ENCODE results near the gene FOXO3.

FOXO3 gene

DNA sequence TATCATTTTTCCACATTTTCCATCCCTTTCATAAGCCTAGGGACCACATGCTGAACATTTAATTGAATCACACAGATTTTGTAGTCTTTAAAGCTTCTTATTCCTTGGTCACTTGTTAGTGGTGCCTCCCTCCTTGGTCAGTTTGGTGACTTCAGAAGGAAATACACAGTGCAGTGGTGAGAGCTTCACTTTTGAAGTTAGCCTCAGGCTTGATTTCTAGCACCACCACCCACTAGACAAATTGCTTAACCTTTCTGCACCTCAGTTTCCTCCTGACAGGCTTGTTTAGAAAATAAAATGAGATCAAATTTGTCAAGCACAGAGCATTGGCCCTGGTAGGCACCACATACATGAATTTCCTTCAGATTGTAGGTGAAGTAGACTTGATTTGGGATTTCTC, 91.7 kb downstream of the FOXO3 start:
- H3K14ac ChIP-seq (ENCODE audit: low read length in 2 of 2), result no peak overlapping the region
- no peaks in the 10 kb centered on the region for H3K36me3 ChIP-seq (ENCODE audit: control insufficient read depth in 1 of 2, insufficient read depth in 2 of 2, low read depth in 1 of 2, low read length in 2 of 2)
- H3K4me1 ChIP-seq (ENCODE audit: control insufficient read depth, insufficient read depth, low read depth, low read length), result peaks cover 18% of the 10 kb centered on the region
- no peaks in the 10 kb centered on the region for H3K27me3 ChIP-seq (ENCODE audit: control insufficient read depth in 1 of 2, insufficient read depth in 1 of 2, low read length in 2 of 2)
- H3K27ac ChIP-seq (ENCODE audit: low read length, poor library complexity, severe bottlenecking), result peak overlapping the region; percentile 88
- no peak overlapping the region for H2BK12ac ChIP-seq (ENCODE audit: low read length in 2 of 2)
- no peak overlapping the region for H3K4ac ChIP-seq (ENCODE audit: low read depth in 1 of 2, low read length in 2 of 2)
- H2BK15ac ChIP-seq (ENCODE audit: low read depth, poor library complexity, severe bottlenecking), result no peak overlapping the region
- H2BK5ac ChIP-seq (ENCODE audit: low read depth, low read length, poor library complexity, severe bottlenecking), result no peak overlapping the region
- H2AFZ ChIP-seq (ENCODE audit: low read depth, low read length), result no peak overlapping the region
- H2BK120ac ChIP-seq (ENCODE audit: low read depth, low read length), result no peak overlapping the region
- no peak overlapping the region for H4K91ac ChIP-seq (ENCODE audit: low read length)
- no peak overlapping the region for H3K4me2 ChIP-seq (ENCODE audit: low read length, poor library complexity, severe bottlenecking)
- no peak overlapping the region for H4K8ac ChIP-seq (ENCODE audit: low read length)
- no peak for DNase-seq
- H3K18ac ChIP-seq (ENCODE audit: low read depth in 1 of 2, low read length in 2 of 2), result no peak overlapping the region
- H3K4me3 ChIP-seq (ENCODE audit: insufficient read depth in 1 of 2, low read depth in 1 of 2, low read length in 2 of 2), result no peak overlapping the region
- H3K23ac ChIP-seq (ENCODE audit: low read length in 2 of 2), result no peak overlapping the region
- H3K79me1 ChIP-seq (replicated peaks; ENCODE audit: low read length, poor library complexity, severe bottlenecking), result peaks cover 17% of the 10 kb centered on the region
- peak overlapping the region; percentile 44 for H2AK5ac ChIP-seq (ENCODE audit: low read length, severe bottlenecking)
- H3K9ac ChIP-seq (ENCODE audit: low read length), result peak overlapping the region; percentile 84
- H3K9me3 ChIP-seq (ENCODE audit: control insufficient read depth, low read length), result no peaks in the 10 kb centered on the region

DNA sequence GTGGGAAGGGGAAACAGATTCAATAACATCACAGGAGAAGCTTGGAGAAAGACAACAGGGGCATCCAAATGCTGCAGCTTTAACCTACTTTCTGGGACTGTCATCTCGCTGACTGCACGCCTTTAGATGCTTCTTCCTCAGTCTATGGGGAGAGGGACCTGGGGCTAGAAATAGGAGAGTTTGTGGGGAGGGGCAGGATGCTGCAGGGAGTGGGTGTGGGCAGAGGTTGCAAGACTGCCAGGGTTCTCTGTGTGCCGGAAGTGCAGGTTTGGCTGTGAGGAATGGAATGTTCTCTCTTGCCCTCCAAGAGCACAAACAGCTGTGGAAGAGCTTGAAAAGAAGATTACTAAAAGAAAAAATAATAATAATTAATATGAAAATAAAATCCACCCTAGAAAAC, 93.2 kb downstream of the FOXO3 start:
- Histone ChIP-seq H3K9me3 (ENCODE audit: control insufficient read depth, low read length) (no peaks in the 10 kb centered on the region), H3K18ac (ENCODE audit: low read depth in 1 of 2, low read length in 2 of 2) (no peak overlapping the region), H3K27me3 (ENCODE audit: control insufficient read depth in 1 of 2, insufficient read depth in 1 of 2, low read length in 2 of 2) (no peaks in the 10 kb centered on the region), H3K9ac (ENCODE audit: low read length) (no peak overlapping the region), H3K27ac (ENCODE audit: low read length, poor library complexity, severe bottlenecking) (no peak overlapping the region), H3K79me1 (replicated peaks; ENCODE audit: low read length, poor library complexity, severe bottlenecking) (peaks cover 17% of the 10 kb centered on the region), H4K91ac (ENCODE audit: low read length) (no peak overlapping the region), H4K8ac (ENCODE audit: low read length) (no peak overlapping the region), H3K4ac (ENCODE audit: low read depth in 1 of 2, low read length in 2 of 2) (no peak overlapping the region), H2BK120ac (ENCODE audit: low read depth, low read length) (no peak overlapping the region), H2BK12ac (ENCODE audit: low read length in 2 of 2) (no peak overlapping the region), H2BK15ac (ENCODE audit: low read depth, poor library complexity, severe bottlenecking) (no peak overlapping the region), H2AFZ (ENCODE audit: low read depth, low read length) (no peak overlapping the region), H2AK5ac (ENCODE audit: low read length, severe bottlenecking) (no peak overlapping the region), H2BK5ac (ENCODE audit: low read depth, low read length, poor library complexity, severe bottlenecking) (no peak overlapping the region), H3K4me3 (ENCODE audit: insufficient read depth in 1 of 2, low read depth in 1 of 2, low read length in 2 of 2) (peak overlapping the region in 1 of 2 experiments; percentile 32), H3K4me2 (ENCODE audit: low read length, poor library complexity, severe bottlenecking) (no peak overlapping the region), H3K23ac (ENCODE audit: low read length in 2 of 2) (no peak overlapping the region), H3K36me3 (ENCODE audit: control insufficient read depth in 1 of 2, insufficient read depth in 2 of 2, low read depth in 1 of 2, low read length in 2 of 2) (no peaks in the 10 kb centered on the region), H3K14ac (ENCODE audit: low read length in 2 of 2) (no peak overlapping the region), H3K4me1 (ENCODE audit: control insufficient read depth, insufficient read depth, low read depth, low read length) (peaks cover 17% of the 10 kb centered on the region)
- DNase-seq, result no peak
- WGBS, result 51% methylated on average over 3 of the region's 3 CpGs

DNA sequence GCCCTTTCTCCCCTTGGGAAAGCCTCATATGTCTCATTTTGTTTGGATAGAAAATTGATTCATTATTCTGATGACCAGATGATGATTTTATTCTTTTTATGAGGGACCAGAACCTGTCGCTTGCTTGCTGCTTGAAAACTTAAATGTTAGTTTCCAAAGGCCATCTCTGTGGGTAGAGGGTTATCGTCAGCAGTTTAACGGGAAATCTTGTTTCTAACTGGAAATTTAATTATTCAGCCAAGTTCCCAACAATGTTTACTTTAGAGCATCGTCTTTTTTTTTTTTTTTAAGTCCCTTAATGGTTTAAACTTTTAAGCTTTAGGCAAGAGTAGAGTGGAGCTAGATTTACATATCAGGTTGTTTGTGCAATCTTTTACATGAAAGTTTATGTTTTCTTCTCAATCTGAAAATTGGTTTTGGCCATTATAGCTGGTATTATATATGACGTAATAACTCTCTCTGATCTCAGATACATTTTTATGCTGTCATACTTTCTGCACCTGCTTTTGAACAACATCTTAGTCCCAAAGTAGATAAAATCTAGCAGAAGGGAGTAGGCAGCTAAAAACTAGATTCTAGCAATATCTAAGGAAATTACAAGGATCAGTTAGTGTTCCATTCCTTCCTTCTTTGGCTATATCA, 93.9 kb downstream of the FOXO3 start:
- H3K27ac ChIP-seq (ENCODE audit: low read length, poor library complexity, severe bottlenecking), result no peak overlapping the region
- peaks cover 17% of the 10 kb centered on the region for H3K79me1 ChIP-seq (replicated peaks; ENCODE audit: low read length, poor library complexity, severe bottlenecking)
- H2AK5ac ChIP-seq (ENCODE audit: low read length, severe bottlenecking), result no peak overlapping the region
- no peak overlapping the region for H3K4me2 ChIP-seq (ENCODE audit: low read length, poor library complexity, severe bottlenecking)
- H3K23ac ChIP-seq (ENCODE audit: low read length in 2 of 2), result no peak overlapping the region
- WGBS, result 87% methylated on average over 3 of the region's 5 CpGs
- H2BK120ac ChIP-seq (ENCODE audit: low read depth, low read length), result no peak overlapping the region
- peaks cover 16% of the 10 kb centered on the region for H3K4me1 ChIP-seq (ENCODE audit: control insufficient read depth, insufficient read depth, low read depth, low read length)
- no peaks in the 10 kb centered on the region for H3K27me3 ChIP-seq (ENCODE audit: control insufficient read depth in 1 of 2, insufficient read depth in 1 of 2, low read length in 2 of 2)
- peak overlapping the region in 1 of 2 experiments; percentile 32 for H3K4me3 ChIP-seq (ENCODE audit: insufficient read depth in 1 of 2, low read depth in 1 of 2, low read length in 2 of 2)
- no peak overlapping the region for H4K91ac ChIP-seq (ENCODE audit: low read length)
- no peaks in the 10 kb centered on the region for H3K9me3 ChIP-seq (ENCODE audit: control insufficient read depth, low read length)
- no peak overlapping the region for H3K18ac ChIP-seq (ENCODE audit: low read depth in 1 of 2, low read length in 2 of 2)
- no peak overlapping the region for H4K8ac ChIP-seq (ENCODE audit: low read length)
- H3K9ac ChIP-seq (ENCODE audit: low read length), result peak overlapping the region; percentile 51
- no peak overlapping the region for H2BK15ac ChIP-seq (ENCODE audit: low read depth, poor library complexity, severe bottlenecking)
- H2AFZ ChIP-seq (ENCODE audit: low read depth, low read length), result no peak overlapping the region
- no peak overlapping the region for H2BK12ac ChIP-seq (ENCODE audit: low read length in 2 of 2)
- DNase-seq, result no peak
- no peak overlapping the region for H3K4ac ChIP-seq (ENCODE audit: low read depth in 1 of 2, low read length in 2 of 2)
- H3K14ac ChIP-seq (ENCODE audit: low read length in 2 of 2), result no peak overlapping the region
- no peaks in the 10 kb centered on the region for H3K36me3 ChIP-seq (ENCODE audit: control insufficient read depth in 1 of 2, insufficient read depth in 2 of 2, low read depth in 1 of 2, low read length in 2 of 2)
- no peak overlapping the region for H2BK5ac ChIP-seq (ENCODE audit: low read depth, low read length, poor library complexity, severe bottlenecking)

DNA sequence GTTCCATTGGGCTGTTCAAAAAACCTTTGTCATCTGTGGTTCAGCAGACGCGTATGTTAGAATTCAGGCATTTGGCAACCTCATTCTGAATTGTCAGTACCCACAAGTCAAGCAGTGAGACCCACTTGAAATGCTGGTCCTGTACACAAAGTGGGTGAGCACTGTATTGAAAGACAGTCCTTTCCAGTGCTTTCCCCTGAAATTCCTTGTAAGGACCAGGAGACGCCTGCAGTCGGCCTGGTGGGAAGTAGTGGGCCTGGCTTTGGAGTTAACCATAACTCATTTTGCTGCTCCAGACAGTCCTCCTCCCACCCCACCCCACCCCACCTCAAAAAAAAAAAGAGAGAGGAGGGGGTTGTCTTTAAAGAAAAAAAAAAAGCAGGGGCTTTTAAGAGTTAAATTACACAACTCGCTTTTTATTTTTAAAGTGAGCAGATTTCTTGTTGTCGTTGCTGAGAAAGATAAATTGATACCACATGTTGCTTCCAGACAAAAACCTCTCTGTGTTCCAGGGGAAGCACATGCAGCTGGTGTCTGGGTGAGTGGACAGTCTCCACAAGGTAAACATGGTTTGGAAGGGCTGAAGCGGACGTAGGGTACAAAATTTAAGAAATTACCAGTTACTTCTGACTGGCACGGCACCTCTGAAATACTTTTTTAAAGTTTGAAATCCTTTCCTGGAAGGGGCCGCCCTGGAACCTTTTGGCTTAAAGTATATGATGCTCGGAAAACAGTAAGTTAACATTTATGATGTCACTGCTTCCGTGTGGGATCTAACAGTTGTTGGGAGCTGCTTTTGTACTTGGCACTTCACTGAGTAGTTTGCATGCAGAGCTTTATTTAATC, 95.3 kb downstream of the FOXO3 start:
- Histone ChIP-seq H3K27me3 (ENCODE audit: control insufficient read depth in 1 of 2, insufficient read depth in 1 of 2, low read length in 2 of 2) (no peaks in the 10 kb centered on the region), H3K23ac (ENCODE audit: low read length in 2 of 2) (no peak overlapping the region), H3K4me3 (ENCODE audit: insufficient read depth in 1 of 2, low read depth in 1 of 2, low read length in 2 of 2) (peak overlapping the region in 1 of 2 experiments; percentile 55), H3K14ac (ENCODE audit: low read length in 2 of 2) (no peak overlapping the region), H3K36me3 (ENCODE audit: control insufficient read depth in 1 of 2, insufficient read depth in 2 of 2, low read depth in 1 of 2, low read length in 2 of 2) (no peaks in the 10 kb centered on the region), H3K9me3 (ENCODE audit: control insufficient read depth, low read length) (no peaks in the 10 kb centered on the region), H3K27ac (ENCODE audit: low read length, poor library complexity, severe bottlenecking) (no peak overlapping the region), H2BK12ac (ENCODE audit: low read length in 2 of 2) (peak overlapping the region in 1 of 2 experiments; percentile 10), H3K4ac (ENCODE audit: low read depth in 1 of 2, low read length in 2 of 2) (peak overlapping the region; percentile 41 to 47), H2BK15ac (ENCODE audit: low read depth, poor library complexity, severe bottlenecking) (no peak overlapping the region), H4K8ac (ENCODE audit: low read length) (no peak overlapping the region), H3K79me1 (replicated peaks; ENCODE audit: low read length, poor library complexity, severe bottlenecking) (peaks cover 17% of the 10 kb centered on the region), H3K4me2 (ENCODE audit: low read length, poor library complexity, severe bottlenecking) (no peak overlapping the region), H2BK120ac (ENCODE audit: low read depth, low read length) (no peak overlapping the region), H3K9ac (ENCODE audit: low read length) (peak overlapping the region; percentile 80), H3K18ac (ENCODE audit: low read depth in 1 of 2, low read length in 2 of 2) (peak overlapping the region; percentile 6 to 85), H3K4me1 (ENCODE audit: control insufficient read depth, insufficient read depth, low read depth, low read length) (peaks cover 13% of the 10 kb centered on the region), H2AK5ac (ENCODE audit: low read length, severe bottlenecking) (no peak overlapping the region), H2BK5ac (ENCODE audit: low read depth, low read length, poor library complexity, severe bottlenecking) (no peak overlapping the region), H4K91ac (ENCODE audit: low read length) (no peak overlapping the region), H2AFZ (ENCODE audit: low read depth, low read length) (no peak overlapping the region)
- WGBS, result 62% methylated on average over 10 of the region's 12 CpGs
- DNase-seq, result peak; percentile 59
